Panc1 (cell line): Measurements from ENCODE around the gene RRP9. TPM values are rescaled to one million over a fixed set of nuclear protein-coding genes. Genes with fewer than 3 reads are reported as not detected.

Experiments used
- ATAC-seq: fragments of 200-7000 bp; cut with Tn5 transposase; 2 replicates; pipeline ENCODE4 v1.9.1; 2020; ENCODE audit warnings: mild to moderate bottlenecking, moderate library complexity
- BruUV-seq: library from RNA; stranded (reverse); fragments of 400-500 nt; replicated peaks from 2 replicates; lab custom pipeline; 2021; lab: Mats Ljungman, UMichigan
- CTCF ChIA-PET: fragments of 300-600 bp; sonication (Branson Sonifier 250); formaldehyde crosslinking; loops from one replicate; lab custom pipeline; 2022; ENCODE audit warnings: antibody characterized with exemption; lab: Charles Lee
- POLR2A ChIA-PET: fragments of 300-600 bp; sonication (Branson Sonifier 250); formaldehyde crosslinking; loops from one replicate; lab custom pipeline; 2022; ENCODE audit warnings: antibody characterized with exemption; lab: Charles Lee
- DNase-seq: peaks from one replicate; pipeline ENCODE4 v3.0.0-alpha.2; 2010; ENCODE audit warnings: low read depth, low spot score
- H3K27ac ChIP-seq: 2 replicates; pipeline ENCODE4 v1.5.1; 2011; ENCODE audit warnings: mild to moderate bottlenecking, low read length, inconsistent platforms
- H3K27me3 ChIP-seq: fragments of 200-500 bp; sonication (Bioruptor generic); 2 replicates; pipeline ENCODE4 v1.6.0; 2014; ENCODE audit warnings: low read length, inconsistent platforms; ENCODE audit not compliant: control insufficient read depth, insufficient read depth
- H3K36me3 ChIP-seq: fragments of 200-500 bp; sonication (Bioruptor generic); 2 replicates; pipeline ENCODE4 v1.5.1; 2014; ENCODE audit warnings: inconsistent platforms, mild to moderate bottlenecking, low read length, moderate library complexity; ENCODE audit not compliant: control insufficient read depth, insufficient read depth
- H3K4me1 ChIP-seq: 2 replicates; pipeline ENCODE4 v1.5.1; 2011; ENCODE audit warnings: inconsistent platforms, mild to moderate bottlenecking, low read length, moderate library complexity; ENCODE audit not compliant: control insufficient read depth, insufficient read depth
- H3K4me3 ChIP-seq, 2 experiments: 2 replicates each; pipeline ENCODE4 v1.5.1; 2011 to 2012; ENCODE audit warnings: low read depth in 2 of 2, low read length in 2 of 2, mild to moderate bottlenecking in 2 of 2, inconsistent platforms in 1 of 2, moderate library complexity in 1 of 2
- H3K9me3 ChIP-seq: fragments of 200-500 bp; sonication (Bioruptor generic); 2 replicates; pipeline ENCODE4 v1.5.1; 2014; ENCODE audit warnings: low read depth, mild to moderate bottlenecking, inconsistent platforms, low read length, moderate library complexity; ENCODE audit not compliant: control insufficient read depth, insufficient read depth
- CTCF ChIP-seq: fragments of 450-650 bp; IDR thresholded peaks from 2 replicates; pipeline ENCODE4 v1.5.1; 2017; ENCODE audit warnings: mild to moderate bottlenecking
- POLR2AphosphoS5 ChIP-seq: IDR thresholded peaks from 2 replicates; pipeline ENCODE4 v1.6.1; 2012; ENCODE audit warnings: mild to moderate bottlenecking, low read depth, low read length, moderate library complexity
- REST ChIP-seq, 2 experiments: IDR thresholded peaks; 2 replicates each; pipeline ENCODE4 v1.6.1; 2011 to 2012; ENCODE audit warnings: low read depth in 2 of 2, control low read depth in 1 of 2, low read length in 1 of 2, mild to moderate bottlenecking in 1 of 2, moderate library complexity in 1 of 2; ENCODE audit not compliant: insufficient read depth in 1 of 2
- SIN3A ChIP-seq: IDR thresholded peaks from 2 replicates; pipeline ENCODE4 v1.6.1; 2012; ENCODE audit warnings: low read depth, mild to moderate bottlenecking, low read length, moderate library complexity, borderline replicate concordance; ENCODE audit not compliant: insufficient read depth
- TCF7L2 ChIP-seq: IDR thresholded peaks from 2 replicates; pipeline ENCODE4 v1.6.1; 2011; ENCODE audit warnings: mild to moderate bottlenecking, low read depth, low read length, inconsistent platforms
- in situ Hi-C: cut with HindIII; loops from 2 replicates; pipeline ENCODE4 v1.10.0; 2016; ENCODE audit warnings: low sequenced_read_pairs, low pct_unique_long_range_greater_than_20kb
- intact Hi-C: fragments of 100-400 bp; cut with micrococcal nuclease; formaldehyde crosslinking; loops from one replicate; pipeline ENCODE4 v1.10.0; 2022; ENCODE audit not compliant: unreplicated experiment
- total RNA-seq: library from RNA; stranded (reverse); gene quantifications from one replicate; pipeline ENCODE4 v1.2.1, GENCODE V29; 2021; ENCODE audit not compliant: unreplicated experiment

Gene RRP9
- total RNA-seq, 1 experiment from 2014 or later, result 54.5 TPM

DNA sequence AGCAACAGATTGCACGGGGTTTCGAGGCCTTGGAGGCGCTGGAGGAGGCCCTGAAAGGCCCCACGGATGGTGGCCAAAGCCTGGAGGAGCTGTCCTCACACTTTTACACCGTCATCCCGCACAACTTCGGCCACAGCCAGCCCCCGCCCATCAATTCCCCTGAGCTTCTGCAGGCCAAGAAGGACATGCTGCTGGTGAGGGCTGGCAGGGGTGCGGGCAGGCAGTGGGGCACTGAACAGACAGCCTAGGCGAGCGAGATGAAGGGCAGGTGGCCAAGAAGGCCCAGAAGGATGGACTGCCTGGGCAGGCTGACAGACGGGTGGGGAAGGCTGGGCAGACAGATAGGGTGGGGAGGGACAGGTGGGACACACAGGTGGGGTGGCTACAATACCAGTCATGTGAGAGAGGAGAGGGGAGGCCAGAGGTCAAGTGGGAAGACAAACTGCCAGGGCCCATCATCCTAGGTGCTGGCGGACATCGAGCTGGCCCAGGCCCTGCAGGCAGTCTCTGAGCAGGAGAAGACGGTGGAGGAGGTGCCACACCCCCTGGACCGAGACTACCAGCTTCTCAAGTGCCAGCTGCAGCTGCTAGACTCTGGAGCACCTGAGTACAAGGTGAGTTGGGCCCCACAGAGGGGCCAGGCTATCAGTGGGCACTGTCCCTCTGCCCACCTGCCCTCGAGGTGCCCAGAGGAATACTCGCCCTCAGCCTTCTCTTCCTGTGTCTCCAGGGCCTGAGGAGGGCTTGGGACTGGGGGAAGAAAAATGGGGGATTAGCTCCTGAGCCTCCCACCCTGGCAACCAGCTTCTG lies 3.5 kb upstream of the RRP9 start:
- TF ChIP-seq SIN3A (no peak), TCF7L2 (no peak), REST (IDR thresholded peaks at IDR 0.05; ENCODE audit: insufficient read depth in 1 of 2, low read depth in 2 of 2, low read length in 1 of 2) (no peak), CTCF (no peak), POLR2AphosphoS5 (no peak)
- ChIA-PET CTCF (no interaction called here), POLR2A (interaction anchor here (0.6 kb wide), 1 partner anchor 8 kb away, joined by 6 read pairs; no protein-coding TSS in a partner anchor)
- H3K27ac ChIP-seq, result no peak overlapping the region
- in situ Hi-C loops (no loop called here), intact Hi-C loops (no loop called here)
- peaks cover 7% of the 10 kb centered on the region; the same call in 1 of the 2 replicates for H3K4me1 ChIP-seq
- DNase-seq, result no peak
- H3K4me3 ChIP-seq, result no peak overlapping the region
- H3K27me3 ChIP-seq, result no peaks in the 10 kb centered on the region
- ATAC-seq, result no peak
- no peaks in the 10 kb centered on the region for H3K9me3 ChIP-seq
- no TSS peak for BruUV-seq
- H3K36me3 ChIP-seq, result no peaks in the 10 kb centered on the region; the same call in 1 of the 2 replicates

DNA sequence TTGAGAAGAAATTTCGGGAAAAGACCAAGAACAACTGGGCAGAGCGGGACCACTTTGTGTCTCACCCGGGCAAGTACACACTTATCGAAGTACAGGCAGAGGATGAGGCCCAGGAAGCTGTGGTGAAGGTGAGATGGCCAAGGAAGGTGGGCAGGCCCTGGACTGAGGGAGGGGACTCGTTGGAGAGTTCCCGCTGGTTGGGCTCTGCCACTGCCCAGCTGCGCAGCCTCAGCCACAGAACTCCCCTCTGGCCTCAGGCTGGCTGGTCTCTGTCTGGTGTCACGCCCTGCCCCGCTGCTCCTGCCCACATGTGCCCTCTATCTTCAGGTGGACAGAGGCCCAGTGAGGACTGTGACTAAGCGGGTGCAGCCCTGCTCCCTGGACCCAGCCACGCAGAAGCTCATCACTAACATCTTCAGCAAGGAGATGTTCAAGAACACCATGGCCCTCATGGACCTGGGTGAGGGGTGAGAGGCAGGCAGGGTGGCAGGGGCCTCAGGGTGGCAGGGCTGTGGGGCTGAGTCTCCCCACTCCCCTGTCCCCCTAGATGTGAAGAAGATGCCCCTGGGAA lies 2.8 kb upstream of the RRP9 start:
- TF ChIP-seq REST (IDR thresholded peaks at IDR 0.05; ENCODE audit: insufficient read depth in 1 of 2, low read depth in 2 of 2, low read length in 1 of 2), result no peak
- TF ChIP-seq TCF7L2, result no peak
- no peak for TF ChIP-seq CTCF
- no peak for TF ChIP-seq POLR2AphosphoS5
- TF ChIP-seq SIN3A, result no peak
- no peaks in the 10 kb centered on the region for H3K27me3 ChIP-seq
- H3K27ac ChIP-seq, result no peak overlapping the region
- peaks cover 7% of the 10 kb centered on the region; the same call in 1 of the 2 replicates for H3K4me1 ChIP-seq
- H3K4me3 ChIP-seq, result no peak overlapping the region
- H3K36me3 ChIP-seq, result no peaks in the 10 kb centered on the region; the same call in 1 of the 2 replicates
- in situ Hi-C loops (no loop called here), intact Hi-C loops (no loop called here)
- no peak for DNase-seq
- CTCF ChIA-PET, result no interaction called here
- BruUV-seq, result no TSS peak
- POLR2A ChIA-PET, result interaction anchor here (0.6 kb wide), 1 partner anchor 8 kb away, joined by 6 read pairs; no protein-coding TSS in a partner anchor
- ATAC-seq, result no peak
- no peaks in the 10 kb centered on the region for H3K9me3 ChIP-seq
